H9 (cell line): ENCODE measurements around the gene KLHL15. TPM values are rescaled to one million over a fixed set of nuclear protein-coding genes. Genes with fewer than 3 reads are reported as not detected.

Source experiments
- DNase-seq: peaks from one replicate; pipeline ENCODE4 v3.0.0-alpha.2; 2017
- H2AFZ ChIP-seq: one replicate; pipeline ENCODE4 v1.6.1; 2013; ENCODE audit warnings: mild to moderate bottlenecking, low read length, control low read depth, moderate library complexity
- H2AK5ac ChIP-seq: 2 replicates; pipeline ENCODE4 v1.6.1; 2013; ENCODE audit warnings: low read length, control low read depth, mixed read lengths; ENCODE audit not compliant: insufficient read length
- H2BK120ac ChIP-seq: one replicate; pipeline ENCODE4 v1.6.1; 2013; ENCODE audit warnings: low read depth, mild to moderate bottlenecking, low read length, control low read depth, inconsistent platforms; ENCODE audit not compliant: poor library complexity, severe bottlenecking
- H2BK12ac ChIP-seq: 2 replicates; pipeline ENCODE4 v1.6.1; 2013; ENCODE audit warnings: low read length, control low read depth, mixed read lengths, low read depth; ENCODE audit not compliant: insufficient read length
- H2BK15ac ChIP-seq: 2 replicates; pipeline ENCODE4 v1.6.1; 2013; ENCODE audit warnings: low read depth, low read length, control low read depth
- H2BK20ac ChIP-seq: one replicate; pipeline ENCODE4 v1.6.1; 2013; ENCODE audit warnings: low read depth, mild to moderate bottlenecking, low read length, control low read depth, inconsistent platforms; ENCODE audit not compliant: poor library complexity, severe bottlenecking
- H2BK5ac ChIP-seq: 2 replicates; pipeline ENCODE4 v1.6.1; 2013; ENCODE audit warnings: low read length, control low read depth, mixed read lengths; ENCODE audit not compliant: insufficient read length
- H3K14ac ChIP-seq: 2 replicates; pipeline ENCODE4 v1.6.1; 2013; ENCODE audit warnings: low read length, control low read depth; ENCODE audit not compliant: insufficient read depth
- H3K18ac ChIP-seq: 2 replicates; pipeline ENCODE4 v1.6.1; 2013; ENCODE audit warnings: low read depth, mild to moderate bottlenecking, mixed read lengths, low read length, control low read depth; ENCODE audit not compliant: insufficient read length
- H3K23ac ChIP-seq: 2 replicates; pipeline ENCODE4 v1.6.1; 2013; ENCODE audit warnings: low read length, control low read depth, mixed read lengths, low read depth; ENCODE audit not compliant: insufficient read length
- H3K23me2 ChIP-seq: 2 replicates; pipeline ENCODE4 v1.6.1; 2013; ENCODE audit warnings: low read depth, mild to moderate bottlenecking, mixed read lengths, low read length, control low read depth; ENCODE audit not compliant: insufficient read length, poor library complexity, severe bottlenecking
- H3K27ac ChIP-seq: 2 replicates; pipeline ENCODE4 v1.5.1; 2013; ENCODE audit warnings: low read length, control low read depth, mixed read lengths, low read depth; ENCODE audit not compliant: insufficient read length
- H3K27me3 ChIP-seq: 2 replicates; pipeline ENCODE4 v1.6.1; 2013; ENCODE audit warnings: low read length, control low read depth, inconsistent platforms; ENCODE audit not compliant: insufficient read depth
- H3K4ac ChIP-seq: 2 replicates; pipeline ENCODE4 v1.6.1; 2013; ENCODE audit warnings: low read depth, mild to moderate bottlenecking, control low read depth, inconsistent platforms, low read length, moderate library complexity
- H3K4me1 ChIP-seq: 2 replicates; pipeline ENCODE4 v1.6.1; 2013; ENCODE audit warnings: low read length, control low read depth, inconsistent platforms; ENCODE audit not compliant: insufficient read depth
- H3K4me2 ChIP-seq: 2 replicates; pipeline ENCODE4 v1.6.1; 2013; ENCODE audit warnings: low read length, control low read depth, mixed read lengths; ENCODE audit not compliant: insufficient read length, insufficient read depth
- H3K56ac ChIP-seq: 2 replicates; pipeline ENCODE4 v1.6.1; 2013; ENCODE audit warnings: low read depth, mild to moderate bottlenecking, mixed read lengths, low read length, control low read depth; ENCODE audit not compliant: insufficient read length
- H3K79me1 ChIP-seq: 2 replicates; pipeline ENCODE4 v1.6.1; 2013; ENCODE audit warnings: low read depth, mild to moderate bottlenecking, moderate library complexity, low read length, control low read depth, inconsistent platforms; ENCODE audit not compliant: insufficient read depth, poor library complexity, severe bottlenecking
- H3K79me2 ChIP-seq: 2 replicates; pipeline ENCODE4 v1.6.1; 2013; ENCODE audit warnings: low read length, control low read depth, inconsistent platforms; ENCODE audit not compliant: insufficient read depth
- H3K9ac ChIP-seq: 2 replicates; pipeline ENCODE4 v1.6.1; 2013; ENCODE audit warnings: low read length, control low read depth, mixed read lengths; ENCODE audit not compliant: insufficient read length; ENCODE audit errors: extremely low read depth
- H3K9me3 ChIP-seq: one replicate; pipeline ENCODE4 v1.6.1; 2013; ENCODE audit warnings: low read depth, low read length, inconsistent platforms; ENCODE audit not compliant: control insufficient read depth
- H3T11ph ChIP-seq: one replicate; pipeline ENCODE4 v1.6.1; 2013; ENCODE audit warnings: mild to moderate bottlenecking, low read length, control low read depth, inconsistent platforms
- H4K20me1 ChIP-seq: one replicate; pipeline ENCODE4 v1.6.1; 2013; ENCODE audit not compliant: control insufficient read depth, insufficient read length, insufficient read depth
- H4K5ac ChIP-seq: 2 replicates; pipeline ENCODE4 v1.6.1; 2013; ENCODE audit warnings: low read depth, mild to moderate bottlenecking, mixed read lengths, low read length, control low read depth; ENCODE audit not compliant: insufficient read length
- H4K8ac ChIP-seq: replicated peaks from 2 replicates; pipeline ENCODE4 v1.6.1; 2013; ENCODE audit warnings: low read length, control low read depth, mixed read lengths, low read depth; ENCODE audit not compliant: insufficient read length
- H4K91ac ChIP-seq: 2 replicates; pipeline ENCODE4 v1.6.1; 2013; ENCODE audit warnings: low read depth, mild to moderate bottlenecking, moderate library complexity, mixed read lengths, low read length, control low read depth; ENCODE audit not compliant: insufficient read length
- H3K27ac Mint-ChIP-seq, 3 experiments: 2 replicates in 2 of 3; 3 replicates in 1 of 3; pipeline ENCODE4 v1.8.0; 2020 to 2021; ENCODE audit warnings: mixed read lengths in 3 of 3, mild to moderate bottlenecking in 1 of 3, moderate library complexity in 1 of 3
- H3K27me3 Mint-ChIP-seq: 2 replicates; pipeline ENCODE4 v1.8.0; 2021; ENCODE audit warnings: low read depth, mild to moderate bottlenecking, moderate library complexity, mixed read lengths
- H3K36me3 Mint-ChIP-seq, 3 experiments: 2 replicates in 2 of 3; 3 replicates in 1 of 3; pipeline ENCODE4 v1.8.0; 2020 to 2021; ENCODE audit warnings: low read depth in 3 of 3, mixed read lengths in 3 of 3; ENCODE audit not compliant: insufficient read depth in 1 of 3
- H3K4me1 Mint-ChIP-seq, 2 experiments: 2 replicates each; pipeline ENCODE4 v1.8.0; 2020; ENCODE audit warnings: mixed read lengths in 2 of 2
- H3K4me3 Mint-ChIP-seq, 2 experiments: 2 replicates in 1 of 2; 3 replicates in 1 of 2; pipeline ENCODE4 v1.8.0; 2020 to 2021; ENCODE audit warnings: mild to moderate bottlenecking in 2 of 2, mixed read lengths in 2 of 2, moderate library complexity in 1 of 2
- H3K9me3 Mint-ChIP-seq, 2 experiments: 2 replicates in 1 of 2; 3 replicates in 1 of 2; pipeline ENCODE4 v1.8.0; 2020; ENCODE audit warnings: mild to moderate bottlenecking in 2 of 2, mixed read lengths in 2 of 2, moderate library complexity in 1 of 2
- WGBS: extraction: QIAGEN DNeasy Blood & Tissue Kit; methylation state at CpG from one replicate; pipeline ENCODE4 v1.1.7; 2013; ENCODE audit warnings: missing lambda C conversion rate, low lambda C conversion rate, mixed read lengths; ENCODE audit not compliant: insufficient read length; ENCODE audit errors: extremely low coverage; 5-methylcytosine and 5-hydroxymethylcytosine counted together
- total RNA-seq: library from RNA; stranded (reverse); gene quantifications from 2 replicates; pipeline ENCODE4 v1.2.1, GENCODE V29; 2021
- TF ChIP-seq, protein P1 (sequence below): fragments of 200-600 bp; sonication (generic); conservative IDR thresholded peaks from 3 replicates; pipeline ENCODE4 v1.8.0; 2021; ENCODE audit warnings: antibody characterized with exemption, mild to moderate bottlenecking

Gene KLHL15
- total RNA-seq, 1 experiment from 2014 or later, result 19.0 TPM

DNA sequence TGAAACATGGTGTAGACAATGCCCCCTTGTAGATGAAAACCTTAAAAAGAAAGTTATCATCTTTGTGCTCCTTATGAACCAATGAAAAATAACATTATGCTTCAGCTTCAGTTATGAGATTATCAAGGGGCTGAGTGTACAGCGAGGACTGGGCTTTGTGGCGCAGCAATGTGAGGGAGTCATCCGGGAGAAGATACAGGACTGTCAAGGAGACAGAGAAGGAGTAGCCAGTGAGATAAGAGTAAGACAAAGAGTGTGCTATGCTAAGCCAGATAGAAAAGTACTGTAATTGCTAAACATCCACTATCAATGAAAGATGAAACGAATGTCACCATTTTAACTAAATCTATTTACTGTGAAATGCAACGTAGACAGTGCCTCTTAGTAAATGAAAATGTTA, 3.6 kb upstream of the KLHL15 start:
- Mint-ChIP-seq H3K27ac (no peak overlapping the region), H3K27me3 (peaks cover 64% of the 10 kb centered on the region), H3K9me3 (no peaks in the 10 kb centered on the region; a peak in 1 of 5 replicates), H3K4me3 (no peak overlapping the region), H3K4me1 (peaks cover 12% of the 10 kb centered on the region in 2 experiments), H3K36me3 (no peaks in the 10 kb centered on the region; a peak in 1 of 7 replicates)
- Histone ChIP-seq H2AK5ac (no peak overlapping the region), H2BK15ac (no peak overlapping the region), H4K91ac (no peak overlapping the region), H3K79me2 (no peaks in the 10 kb centered on the region), H4K20me1 (no peaks in the 10 kb centered on the region), H3K27me3 (peaks cover 14% of the 10 kb centered on the region), H2BK120ac (no peak overlapping the region), H3T11ph (no peak overlapping the region), H3K9me3 (no peaks in the 10 kb centered on the region), H4K8ac (no peak overlapping the region), H3K14ac (no peak overlapping the region), H2BK5ac (no peak overlapping the region), H3K27ac (no peak overlapping the region), H2AFZ (no peak overlapping the region), H2BK20ac (no peak overlapping the region), H2BK12ac (no peak overlapping the region), H3K23ac (no peak overlapping the region), H3K18ac (no peak overlapping the region), H3K23me2 (peaks cover 5% of the 10 kb centered on the region), H3K9ac (no peak overlapping the region), H3K79me1 (no peaks in the 10 kb centered on the region), H3K4ac (no peak overlapping the region), H4K5ac (no peak overlapping the region), H3K4me2 (no peak overlapping the region), H3K4me1 (no peaks in the 10 kb centered on the region), H3K56ac (no peak overlapping the region)
- TF ChIP-seq, protein P1, sequence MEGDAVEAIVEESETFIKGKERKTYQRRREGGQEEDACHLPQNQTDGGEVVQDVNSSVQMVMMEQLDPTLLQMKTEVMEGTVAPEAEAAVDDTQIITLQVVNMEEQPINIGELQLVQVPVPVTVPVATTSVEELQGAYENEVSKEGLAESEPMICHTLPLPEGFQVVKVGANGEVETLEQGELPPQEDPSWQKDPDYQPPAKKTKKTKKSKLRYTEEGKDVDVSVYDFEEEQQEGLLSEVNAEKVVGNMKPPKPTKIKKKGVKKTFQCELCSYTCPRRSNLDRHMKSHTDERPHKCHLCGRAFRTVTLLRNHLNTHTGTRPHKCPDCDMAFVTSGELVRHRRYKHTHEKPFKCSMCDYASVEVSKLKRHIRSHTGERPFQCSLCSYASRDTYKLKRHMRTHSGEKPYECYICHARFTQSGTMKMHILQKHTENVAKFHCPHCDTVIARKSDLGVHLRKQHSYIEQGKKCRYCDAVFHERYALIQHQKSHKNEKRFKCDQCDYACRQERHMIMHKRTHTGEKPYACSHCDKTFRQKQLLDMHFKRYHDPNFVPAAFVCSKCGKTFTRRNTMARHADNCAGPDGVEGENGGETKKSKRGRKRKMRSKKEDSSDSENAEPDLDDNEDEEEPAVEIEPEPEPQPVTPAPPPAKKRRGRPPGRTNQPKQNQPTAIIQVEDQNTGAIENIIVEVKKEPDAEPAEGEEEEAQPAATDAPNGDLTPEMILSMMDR, result no peak
- no CpG with 5 or more reads among the region's 5 CpGs for WGBS
- DNase-seq, result no peak
